Measurements from ENCODE around the gene AZIN2. TPM values are rescaled to one million over a fixed set of nuclear protein-coding genes. Genes with fewer than 3 reads are reported as not detected.
"Not testable (repeated sequence)": the region's sequence is repeated elsewhere in the genome, so short reads cannot be mapped to it uniquely, and the experiment has no call there.

The AZIN2 gene
- total RNA-seq (2014; rRNA removed; shearing (Covaris generic)): 0.74 and 2.7 TPM in 2 replicates

DNA sequence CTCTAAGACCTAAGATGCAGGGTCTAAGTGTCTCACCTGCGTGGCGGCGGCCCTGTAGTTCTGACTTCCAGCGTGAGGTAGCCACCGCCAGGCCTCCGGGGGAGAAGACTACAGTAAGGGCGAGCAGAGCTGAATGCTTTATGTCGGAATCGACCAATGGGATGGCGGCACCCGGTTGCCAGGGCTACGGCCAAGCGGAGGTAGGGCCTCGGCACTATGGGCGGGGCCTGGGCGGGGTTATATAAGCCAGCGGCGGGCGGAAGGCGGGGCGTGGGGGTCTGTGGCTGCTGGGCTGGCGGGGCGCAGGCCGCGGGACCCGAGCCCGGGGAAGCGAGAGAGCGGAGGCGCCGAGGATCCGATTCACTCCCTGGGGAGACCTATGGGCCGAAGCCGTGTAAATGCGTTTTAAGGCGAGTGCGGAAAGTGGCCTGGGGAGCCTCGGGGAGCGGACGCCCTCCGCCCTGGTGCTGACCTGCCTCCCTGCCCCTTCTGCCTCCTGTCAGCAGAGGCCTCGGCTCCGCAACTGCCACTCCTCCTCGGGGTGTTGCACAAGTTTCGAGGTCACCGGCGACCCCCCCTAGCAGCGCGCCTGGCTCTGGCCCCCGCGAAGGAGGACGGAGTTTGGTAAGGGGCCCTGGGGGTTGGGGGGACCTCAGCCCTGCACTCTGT lies at the start of gene AZIN2:
AZIN2 (plus strand) TSS at position 269 of the 669 bp plus-strand sequence. CDS start 1,097 bp downstream, outside the sequence.
- peak; percentile 84 for DNase-seq (ENCODE audit: low spot score)

DNA sequence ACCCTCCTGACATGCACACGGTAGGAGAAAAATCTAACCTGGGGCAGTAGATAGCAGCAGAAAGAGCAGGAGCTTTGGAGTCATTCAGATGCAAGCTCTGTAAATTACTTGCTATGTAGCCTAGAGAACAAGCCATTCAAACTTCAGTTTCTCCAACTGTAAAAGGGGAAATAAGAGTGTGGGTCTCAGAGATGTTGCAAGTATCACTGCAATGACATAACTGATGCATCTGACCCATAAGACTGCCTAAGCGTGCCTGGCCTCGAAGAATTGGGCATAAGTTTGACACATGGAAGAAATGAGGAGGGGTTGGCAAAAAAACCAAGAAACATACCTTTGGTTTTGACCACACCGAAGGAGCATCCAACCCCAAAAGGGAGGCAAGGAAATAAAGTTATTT lies 49.4 kb upstream of the AZIN2 start:
- no peak for DNase-seq (ENCODE audit: low spot score)

DNA sequence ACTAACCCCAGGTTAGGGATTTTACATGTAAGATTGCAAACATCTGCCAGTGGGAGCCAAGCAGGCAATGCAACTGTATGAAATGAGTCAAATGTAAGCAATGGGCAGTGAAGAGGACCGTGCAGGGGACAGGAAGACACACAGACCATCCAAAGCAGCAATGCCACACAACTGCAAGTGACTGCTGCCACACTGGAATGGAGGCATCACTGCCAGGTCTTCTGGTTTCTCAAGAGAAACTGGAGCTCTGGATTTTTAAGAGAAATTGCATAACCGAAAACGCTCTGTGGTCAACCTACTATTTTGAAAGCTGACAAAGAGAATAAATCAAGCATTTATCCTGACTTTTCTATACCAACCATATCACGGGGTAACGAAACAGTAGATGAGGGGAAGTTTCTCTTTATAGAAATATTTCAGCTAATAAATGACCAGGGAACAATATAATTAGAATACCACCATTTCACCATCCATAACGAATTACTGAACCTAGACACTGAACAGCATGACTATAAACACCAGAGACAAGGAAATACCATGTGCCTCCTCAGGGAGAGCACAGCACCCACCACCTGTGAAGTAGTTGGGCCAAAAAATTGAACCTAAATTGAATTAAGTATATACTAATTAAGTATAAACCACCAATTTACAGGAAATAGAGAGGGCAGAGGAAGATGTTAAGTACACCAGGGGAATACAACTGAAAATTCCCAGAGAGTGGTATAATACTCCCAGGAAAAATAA lies 48.7 kb upstream of the AZIN2 start:
- DNase-seq (ENCODE audit: low spot score): no peak

DNA sequence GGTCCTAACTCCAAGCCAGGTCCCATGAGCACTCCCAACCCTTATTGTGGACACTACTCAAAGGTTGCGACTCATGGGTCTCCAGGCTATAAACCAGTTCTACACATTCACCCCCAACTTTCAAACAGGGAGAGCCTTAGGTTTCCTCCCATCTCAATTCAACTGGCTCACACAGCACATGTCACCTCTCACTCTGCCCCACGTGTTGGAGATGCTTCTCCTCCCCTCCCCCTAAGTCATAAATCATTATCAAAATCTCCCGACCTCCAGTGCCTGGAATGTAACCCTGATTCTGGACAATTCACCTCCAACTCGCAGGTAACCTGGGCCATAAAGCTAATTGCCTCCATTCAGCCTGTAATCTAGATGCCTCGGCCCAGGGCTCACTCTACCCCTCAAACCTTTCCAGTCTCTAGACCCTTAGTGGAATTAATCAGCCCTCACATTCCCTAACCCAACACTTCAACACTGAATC lies 44.9 kb upstream of the AZIN2 start:
- peak; percentile 4 for DNase-seq (ENCODE audit: low spot score)

DNA sequence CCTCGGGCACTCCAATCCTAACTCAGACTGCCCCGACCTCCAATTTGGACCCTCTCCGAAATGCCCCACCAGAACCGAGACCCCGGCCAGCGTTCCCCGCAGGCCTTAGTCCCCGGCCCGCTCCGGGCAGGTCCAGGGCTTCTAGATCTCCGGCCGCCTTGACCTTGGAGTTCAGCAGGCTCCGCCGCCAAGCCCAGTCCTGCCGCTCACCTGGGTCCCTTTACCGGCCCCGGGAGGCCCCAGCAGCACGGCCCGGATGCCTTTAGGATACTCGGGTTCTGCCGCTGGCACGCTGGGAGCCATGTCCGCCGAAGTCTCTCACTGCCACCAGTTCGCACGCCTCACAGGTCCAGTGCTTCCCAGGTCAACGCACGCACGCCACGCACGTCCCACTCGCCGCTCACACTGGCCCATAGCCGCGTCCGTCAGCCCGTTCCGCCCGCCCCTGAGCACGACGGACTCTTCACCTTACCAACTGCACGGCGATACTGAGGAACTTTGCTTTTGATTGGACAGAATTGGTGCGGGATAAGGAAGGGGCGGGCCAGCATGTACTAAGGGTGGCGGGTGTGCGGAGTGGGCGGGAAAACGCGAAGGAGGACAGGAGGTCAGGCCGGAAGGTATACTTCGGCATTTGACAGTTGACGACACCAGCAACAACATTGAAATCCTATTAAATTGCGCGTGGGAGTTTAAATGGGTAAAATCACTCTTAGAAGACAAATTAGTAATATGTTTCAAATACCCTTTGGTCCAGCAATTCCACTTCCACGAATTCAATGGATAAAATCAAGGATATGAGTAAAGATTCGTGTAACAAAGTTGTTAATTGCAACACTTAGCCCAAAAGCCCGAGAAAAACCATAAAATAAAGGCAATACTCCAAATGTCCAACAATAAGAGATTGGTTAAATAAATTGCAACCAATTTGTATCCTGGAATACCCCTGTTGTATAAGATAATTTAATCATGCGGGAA lies 44.1 kb upstream of the AZIN2 start, which contains the start of gene AK2:
AK2 (minus strand) TSS at position 358 of the 978 bp plus-strand sequence; CDS start at position 303, 55 bp downstream.
- DNase-seq (ENCODE audit: low spot score): peak; percentile 87

DNA sequence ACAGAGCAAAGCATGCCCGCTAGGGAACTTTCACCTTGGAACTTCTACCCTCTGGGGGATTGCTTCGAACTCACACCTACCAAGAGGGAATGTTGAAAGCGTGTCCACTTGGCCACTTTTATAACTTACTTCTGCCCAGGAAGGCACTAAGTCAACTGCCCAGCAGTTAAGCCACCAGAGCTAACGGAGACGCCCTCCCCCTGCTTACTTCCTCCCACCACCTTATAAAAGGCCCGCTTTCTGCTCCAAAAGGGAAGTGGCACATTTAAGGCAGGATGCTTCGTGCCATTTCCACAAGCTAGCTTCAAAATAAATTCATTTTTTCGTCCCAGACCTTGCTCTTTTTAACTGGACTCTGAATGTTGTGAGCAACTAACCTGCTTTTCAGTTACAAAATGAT lies 41.1 kb upstream of the AZIN2 start:
- no peak for DNase-seq (ENCODE audit: low spot score)

DNA sequence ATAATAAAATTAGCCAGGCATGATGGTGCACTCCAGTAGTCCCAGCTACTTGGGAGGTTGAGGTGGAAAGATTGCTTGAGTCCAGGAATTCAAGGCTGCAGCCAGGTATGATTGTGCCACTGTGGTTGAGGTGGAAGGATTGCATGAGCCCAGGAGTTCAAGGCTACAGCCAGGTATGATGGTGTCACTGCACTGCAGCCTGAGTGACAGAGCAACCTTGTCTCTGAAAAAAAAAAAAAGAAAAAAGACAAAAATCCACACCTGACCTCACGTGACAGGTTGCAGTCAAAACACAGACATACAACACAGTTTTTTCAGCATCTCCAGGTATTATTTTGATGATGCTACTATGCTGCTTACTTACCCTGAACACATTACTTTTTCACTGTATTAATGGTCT lies 39.9 kb upstream of the AZIN2 start:
- no peak for DNase-seq (ENCODE audit: low spot score)

DNA sequence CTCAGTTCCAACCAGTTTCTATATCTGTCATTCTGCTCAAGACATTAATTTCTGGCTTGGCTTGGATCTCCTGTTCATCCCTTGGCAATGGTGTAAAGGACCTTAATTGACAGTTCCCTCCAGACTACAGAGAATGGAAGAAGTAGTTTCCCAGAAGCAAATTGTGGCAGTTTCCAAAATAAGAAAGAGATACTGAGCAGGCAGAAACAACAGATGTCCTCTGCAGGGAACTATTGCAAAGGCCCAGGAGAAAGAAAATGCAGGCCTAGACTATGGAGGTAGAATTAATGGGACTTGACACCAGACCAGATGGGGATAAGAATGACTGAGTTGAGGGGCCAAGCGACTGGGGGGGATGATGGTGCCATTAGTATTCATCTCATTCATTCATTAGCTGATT lies 38.1 kb upstream of the AZIN2 start:
- DNase-seq (ENCODE audit: low spot score): no peak

DNA sequence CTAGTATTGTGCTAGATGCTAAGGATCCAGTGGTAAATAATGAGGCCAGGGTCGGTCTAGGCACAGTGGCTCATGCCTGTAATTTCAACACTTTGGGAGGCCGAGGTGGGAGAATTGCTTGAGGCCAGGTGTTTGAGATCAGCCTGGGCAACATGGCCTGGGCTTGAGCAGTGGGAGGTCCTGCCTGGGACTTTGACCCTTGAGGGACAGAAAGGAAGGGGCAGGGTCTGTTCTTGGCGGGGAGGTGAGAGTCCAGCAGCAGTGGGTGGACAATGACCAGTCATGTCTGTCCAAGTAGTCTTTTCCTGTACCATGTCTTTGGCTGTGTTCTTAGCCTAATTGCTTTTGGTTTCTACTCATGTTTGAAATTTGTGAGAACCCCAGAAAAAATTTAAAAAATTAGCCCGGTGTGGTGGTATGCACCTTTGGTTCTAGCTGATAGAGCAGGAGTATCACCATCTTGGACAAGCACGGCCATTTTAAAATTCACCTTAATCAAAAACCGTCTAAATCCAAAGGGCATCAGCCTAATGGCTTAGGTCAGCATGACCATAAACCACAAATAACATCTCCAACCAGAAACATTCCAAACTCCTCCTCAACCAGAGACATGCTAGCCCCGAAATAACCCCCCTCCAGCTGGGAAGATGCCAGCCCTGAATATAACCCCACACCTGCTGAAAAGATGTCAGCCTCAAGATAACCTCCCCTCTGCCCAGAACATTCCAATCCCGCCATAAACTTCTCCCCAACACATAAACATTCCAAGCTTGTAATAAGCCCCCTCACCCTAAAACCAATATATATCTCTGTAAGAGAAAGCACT lies 37.5 kb upstream of the AZIN2 start:
- no peak for DNase-seq (ENCODE audit: low spot score)

DNA sequence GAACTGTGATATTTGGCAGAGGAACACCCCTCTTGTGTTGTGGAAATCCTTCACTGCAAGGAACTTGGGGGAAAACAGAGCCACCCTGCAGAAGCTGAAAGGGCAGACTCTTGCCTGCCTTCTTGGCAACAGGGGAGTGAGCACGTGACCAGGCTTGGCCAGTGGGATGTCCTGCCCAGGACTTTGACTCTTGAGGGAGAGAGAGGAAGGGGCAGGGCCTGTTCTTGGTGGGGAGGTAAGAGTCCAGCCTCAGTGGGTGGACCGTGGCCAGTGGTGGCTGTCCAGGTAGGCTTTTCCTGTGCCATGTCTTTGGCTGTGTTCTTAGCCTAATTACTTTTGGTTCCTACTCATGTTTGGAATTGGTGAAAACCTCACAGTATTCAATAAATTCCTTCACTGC lies 35.7 kb upstream of the AZIN2 start:
- no peak for DNase-seq (ENCODE audit: low spot score)

DNA sequence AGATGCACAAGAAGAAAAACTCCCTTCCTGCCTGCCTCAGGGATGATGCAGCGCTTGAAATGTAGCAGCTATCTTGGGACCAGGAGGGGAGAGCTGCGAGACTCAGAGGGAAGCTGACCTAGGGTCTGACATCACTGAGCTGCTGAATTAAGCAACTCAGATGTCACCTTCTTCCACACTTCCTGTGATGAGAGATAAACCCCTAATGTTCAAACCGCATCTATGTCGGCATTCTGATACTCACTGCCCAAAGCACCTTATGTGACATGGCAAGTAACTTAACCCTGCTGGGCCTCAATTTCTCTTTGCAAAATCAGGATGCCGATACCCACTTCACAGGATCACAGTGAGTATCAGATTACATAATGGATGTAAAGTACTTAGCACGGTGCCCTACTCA lies 35.1 kb upstream of the AZIN2 start:
- no peak for DNase-seq (ENCODE audit: low spot score)

DNA sequence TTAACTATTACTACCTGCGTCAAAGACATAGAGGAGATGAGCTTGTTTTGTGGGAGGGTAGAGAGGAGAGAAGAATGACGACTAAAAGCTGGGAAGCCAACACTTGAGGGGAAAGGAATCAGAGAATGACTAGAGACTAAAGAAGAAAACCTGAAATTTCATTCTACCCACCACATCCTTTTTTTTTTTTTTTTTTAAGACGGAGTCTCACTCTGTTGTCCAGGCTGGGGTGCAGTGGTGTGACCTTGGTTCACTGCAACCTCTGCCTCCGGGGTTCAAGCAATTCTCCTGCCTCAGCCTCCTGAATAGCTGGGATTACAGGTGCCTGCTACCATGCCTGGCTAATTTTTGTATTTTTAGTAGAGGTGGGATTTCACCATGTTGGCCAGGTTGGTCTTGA lies 34.7 kb upstream of the AZIN2 start:
- DNase-seq (ENCODE audit: low spot score): not testable (repeated sequence)

DNA sequence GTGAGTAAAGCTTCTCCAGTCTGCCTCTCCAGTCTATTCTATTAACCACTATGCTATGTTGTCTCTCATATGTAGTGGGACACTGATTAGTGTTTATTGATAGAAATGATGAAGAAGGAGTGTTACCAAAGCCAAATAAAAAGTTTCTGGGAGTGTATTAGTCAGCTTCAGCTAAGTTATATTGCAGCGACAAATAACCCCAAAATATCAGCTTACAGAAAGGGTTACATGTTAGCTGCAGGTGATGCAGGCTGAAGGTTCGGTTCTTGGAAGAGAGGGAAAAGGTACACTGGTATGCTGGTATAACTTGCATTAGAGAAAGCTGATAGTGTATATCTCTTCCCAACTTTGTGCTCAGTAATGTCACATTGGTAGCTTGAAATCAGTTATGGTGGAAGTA lies 33.7 kb upstream of the AZIN2 start:
- DNase-seq (ENCODE audit: low spot score): no peak

DNA sequence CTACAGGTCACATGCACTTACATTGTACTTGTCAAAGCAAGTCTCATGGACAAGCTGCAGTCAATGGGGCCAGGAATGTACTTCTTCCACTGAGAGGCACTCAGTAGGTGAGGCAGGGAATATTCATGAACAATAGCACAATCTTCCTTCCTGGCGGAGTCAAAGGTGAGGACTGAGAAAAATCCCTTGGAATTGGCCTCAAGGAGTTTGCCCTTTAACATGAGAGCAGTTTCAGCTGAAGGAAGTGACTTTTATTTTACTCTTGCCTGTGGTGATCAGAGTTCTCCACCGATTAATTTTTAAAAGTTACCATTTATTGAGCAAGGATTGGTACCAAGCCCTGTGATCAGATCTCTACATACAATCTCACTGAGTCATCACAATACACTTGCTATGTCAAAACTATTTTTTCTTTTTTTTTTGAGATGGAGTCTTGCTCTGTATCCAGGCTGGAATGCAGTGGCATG lies 33.1 kb upstream of the AZIN2 start:
- no peak for DNase-seq (ENCODE audit: low spot score)

DNA sequence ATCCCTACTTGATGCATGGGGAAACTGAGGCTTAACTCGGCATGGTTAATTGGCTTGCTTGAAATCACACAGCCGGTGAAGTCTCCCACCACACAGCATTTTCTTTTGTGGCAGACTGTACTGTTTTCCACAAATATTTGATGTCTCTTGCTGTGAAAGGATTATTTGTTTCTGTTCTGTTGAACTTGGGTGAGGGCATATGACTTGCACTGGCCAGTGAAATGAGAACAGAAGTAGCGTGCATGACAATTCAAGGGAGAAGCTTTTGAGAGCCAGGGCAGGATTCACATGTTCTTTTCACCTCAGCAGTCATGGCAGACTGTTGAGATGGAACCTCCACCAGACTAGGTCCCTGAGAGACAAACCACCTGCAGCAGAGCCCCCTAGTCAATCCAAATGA lies 32.5 kb upstream of the AZIN2 start:
- DNase-seq (ENCODE audit: low spot score): no peak

DNA sequence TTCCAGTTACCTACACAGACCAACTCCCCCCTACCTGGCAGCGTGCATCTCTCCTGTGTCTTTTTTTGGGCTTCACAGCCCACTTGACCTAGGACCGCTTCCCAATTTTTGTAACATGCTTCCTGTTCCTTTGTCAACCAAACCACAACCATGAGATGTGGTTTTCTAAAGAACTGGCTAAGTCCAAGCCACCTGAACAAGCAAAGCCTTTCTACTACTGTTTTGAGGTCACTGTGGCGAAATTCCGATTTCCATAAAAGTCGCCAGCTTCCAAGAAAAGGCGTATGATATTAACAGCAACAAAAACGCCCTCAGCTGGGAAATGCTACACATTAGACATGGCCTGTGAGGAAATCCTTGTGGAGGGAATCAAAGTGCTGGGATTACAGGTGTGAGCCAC lies 31.6 kb upstream of the AZIN2 start:
- DNase-seq (ENCODE audit: low spot score): peak; percentile 54

DNA sequence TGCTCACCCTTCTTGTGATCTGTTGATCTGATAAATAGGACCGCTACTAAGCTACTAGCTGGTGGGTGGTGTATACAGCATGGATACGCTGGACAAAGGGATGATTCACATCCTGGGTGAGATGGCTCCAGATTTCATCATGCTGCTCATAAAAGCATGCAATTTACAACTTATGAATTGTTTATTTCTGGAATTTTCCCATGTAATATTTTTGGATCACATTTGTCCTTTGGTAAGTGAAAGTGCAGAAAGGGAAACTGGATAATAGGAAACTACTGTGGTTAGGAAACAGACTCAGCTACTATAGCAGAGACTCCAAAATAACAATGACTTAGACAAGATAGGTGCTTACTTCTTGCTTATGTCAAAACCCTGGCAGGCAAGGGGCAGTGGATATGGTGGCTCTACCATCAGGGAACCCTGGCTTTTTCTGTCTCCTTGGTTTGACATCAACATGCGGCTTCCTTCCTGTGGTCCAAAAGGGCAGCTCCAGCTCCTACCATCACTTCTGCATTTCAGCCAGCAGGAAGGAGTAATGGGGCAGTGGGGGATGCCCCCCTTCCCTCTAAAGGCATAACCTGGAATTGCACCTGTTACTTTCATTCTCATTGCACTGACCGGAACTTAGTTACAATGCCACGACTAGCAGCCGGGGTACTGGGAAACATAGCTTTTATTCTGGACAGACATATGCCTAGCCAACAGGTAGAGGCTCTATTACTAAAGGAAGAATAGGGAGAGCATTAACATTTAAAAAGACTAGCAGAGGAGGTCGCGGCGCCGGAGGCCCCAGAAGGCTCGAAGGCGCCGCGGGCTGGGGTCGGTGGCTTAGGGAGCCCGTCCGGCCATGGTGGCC lies 30.5 kb upstream of the AZIN2 start:
- DNase-seq (ENCODE audit: low spot score): peak; percentile 82

DNA sequence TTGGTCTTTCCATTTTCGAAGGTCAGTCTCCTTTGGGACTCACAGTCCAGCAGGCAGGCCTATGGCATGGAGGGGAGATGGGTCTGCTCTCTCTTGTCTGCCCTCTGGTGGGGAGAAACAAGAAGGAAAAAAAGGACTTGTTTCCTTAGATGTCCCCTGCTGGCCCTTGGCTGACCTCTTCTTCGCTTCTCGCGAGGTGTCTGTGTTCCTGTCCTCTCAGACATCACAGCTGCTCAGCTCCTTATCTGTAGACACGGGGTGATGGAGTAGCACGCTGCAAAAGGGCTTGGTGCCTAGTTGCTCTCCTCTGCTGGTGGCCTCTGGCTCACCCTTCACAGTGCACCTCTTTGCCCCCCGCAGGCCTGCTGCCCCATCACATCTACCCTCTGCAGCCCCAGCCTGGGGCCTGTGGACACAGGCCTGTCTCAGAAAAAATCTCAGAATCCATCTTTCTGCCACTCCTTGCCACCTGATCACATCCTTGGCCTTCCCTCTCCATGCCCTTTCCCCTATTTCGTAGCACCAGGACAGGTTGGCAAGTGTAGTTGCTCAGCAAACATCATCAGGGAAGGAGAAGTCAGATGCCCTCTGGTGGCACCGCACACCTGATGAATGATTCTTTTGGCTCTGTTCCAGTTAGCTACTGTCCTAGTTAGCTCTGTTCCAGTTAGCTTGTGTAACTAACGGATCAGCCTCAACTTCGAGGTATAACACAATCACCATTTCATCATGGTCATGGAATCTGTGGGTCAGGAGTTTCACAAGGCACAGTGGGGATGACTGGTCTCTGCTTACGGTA lies 25.5 kb upstream of the AZIN2 start:
- peak; percentile 84 for DNase-seq (ENCODE audit: low spot score)

DNA sequence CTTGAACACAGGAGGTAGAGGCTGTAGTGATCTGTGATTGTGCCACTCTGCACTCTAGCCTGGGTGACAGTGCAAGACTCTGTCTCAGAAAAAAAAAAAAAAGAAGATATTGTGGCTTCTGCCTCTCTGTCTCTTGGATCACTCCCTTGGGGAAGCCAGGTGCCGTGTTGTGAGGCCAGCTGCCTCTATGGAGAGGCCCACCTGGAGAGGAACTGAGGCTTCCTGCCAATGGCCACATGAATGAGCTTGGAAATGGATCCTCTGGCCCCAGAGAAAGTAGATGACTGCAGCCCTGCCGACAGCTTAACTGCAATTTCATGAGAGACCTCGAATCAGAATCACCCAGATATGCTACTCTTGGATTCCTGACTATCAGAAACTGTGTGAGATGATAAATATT lies 24.5 kb upstream of the AZIN2 start:
- DNase-seq (ENCODE audit: low spot score): no peak
